IMR-90 (cell line): ENCODE results near the gene MAB21L1. TPM values are rescaled to one million over a fixed set of nuclear protein-coding genes. Genes with fewer than 3 reads are reported as not detected.

Experiments
- ATAC-seq: fragments of 200-7000 bp; cut with Tn5 transposase; 2 replicates; pipeline ENCODE4 v1.9.1; 2020; ENCODE audit warnings: low read depth, mild to moderate bottlenecking, moderate library complexity
- BruUV-seq: library from RNA; stranded (reverse); fragments of 400-500 nt; replicated peaks from 2 replicates; lab custom pipeline; 2021; lab: Mats Ljungman, UMichigan
- CTCF ChIA-PET: fragments of 300-600 bp; formaldehyde crosslinking; extraction: SDS; loops from one replicate; lab custom pipeline; 2021; ENCODE audit warnings: antibody characterized with exemption; lab: Yijun Ruan, JAX
- POLR2A ChIA-PET: fragments of 300-600 bp; sonication (Branson Sonifier 250); formaldehyde crosslinking; loops from one replicate; lab custom pipeline; 2022; ENCODE audit warnings: antibody characterized with exemption; ENCODE audit not compliant: unreplicated experiment; lab: Charles Lee
- DNase-seq: peaks from one replicate; pipeline ENCODE4 v3.0.0; 2013
- H2AFZ ChIP-seq: replicated peaks from 2 replicates; pipeline ENCODE3; 2013; ENCODE audit warnings: low read length, mild to moderate bottlenecking; ENCODE audit not compliant: poor library complexity
- H2AK5ac ChIP-seq: 2 replicates; pipeline ENCODE4 v1.6.1; 2013; ENCODE audit warnings: low read depth, low read length, inconsistent platforms
- H2AK9ac ChIP-seq: replicated peaks from 2 replicates; pipeline ENCODE3; 2013; ENCODE audit warnings: mild to moderate bottlenecking, low read depth, low read length, moderate library complexity; ENCODE audit not compliant: poor library complexity
- H2BK120ac ChIP-seq: 2 replicates; pipeline ENCODE4 v1.6.1; 2013; ENCODE audit warnings: low read depth, low read length, inconsistent platforms
- H2BK15ac ChIP-seq: 3 replicates; pipeline ENCODE4 v1.6.1; 2013; ENCODE audit warnings: low read depth, low read length, inconsistent platforms
- H2BK20ac ChIP-seq: 2 replicates; pipeline ENCODE4 v1.6.1; 2013; ENCODE audit warnings: low read depth, mild to moderate bottlenecking, inconsistent platforms, low read length, moderate library complexity
- H2BK5ac ChIP-seq: 2 replicates; pipeline ENCODE4 v1.6.1; 2013; ENCODE audit warnings: mild to moderate bottlenecking, low read depth, low read length, inconsistent platforms; ENCODE audit not compliant: poor library complexity, severe bottlenecking
- H3K14ac ChIP-seq: replicated peaks from 2 replicates; pipeline ENCODE4 v1.6.1; 2013; ENCODE audit warnings: low read depth, low read length, inconsistent platforms
- H3K18ac ChIP-seq: 2 replicates; pipeline ENCODE4 v1.6.1; 2013; ENCODE audit warnings: low read depth, low read length, control low read depth
- H3K23ac ChIP-seq: 2 replicates; pipeline ENCODE4 v1.6.1; 2013; ENCODE audit warnings: low read depth, low read length, inconsistent platforms
- H3K27ac ChIP-seq: 2 replicates; pipeline ENCODE4 v1.5.1; 2013; ENCODE audit warnings: mild to moderate bottlenecking, control low read depth, low read length; ENCODE audit not compliant: insufficient read depth
- H3K27me3 ChIP-seq: 2 replicates; pipeline ENCODE4 v1.6.1; 2013; ENCODE audit warnings: low read length; ENCODE audit not compliant: control insufficient read depth, insufficient read depth
- H3K36me3 ChIP-seq: 2 replicates; pipeline ENCODE4 v1.6.1; 2013; ENCODE audit warnings: low read length, mixed read lengths; ENCODE audit not compliant: control insufficient read depth, insufficient read depth
- H3K4ac ChIP-seq: 2 replicates; pipeline ENCODE4 v1.6.1; 2013; ENCODE audit warnings: low read depth, low read length, inconsistent platforms
- H3K4me1 ChIP-seq: 2 replicates; pipeline ENCODE4 v1.6.1; 2013; ENCODE audit warnings: low read length, mixed read lengths; ENCODE audit not compliant: control insufficient read depth, insufficient read depth
- H3K4me2 ChIP-seq: 2 replicates; pipeline ENCODE4 v1.6.1; 2013; ENCODE audit warnings: low read depth, mild to moderate bottlenecking, control low read depth, low read length, moderate library complexity
- H3K4me3 ChIP-seq: 2 replicates; pipeline ENCODE4 v1.5.1; 2013; ENCODE audit warnings: low read depth, mild to moderate bottlenecking, control low read depth, low read length, moderate library complexity; ENCODE audit not compliant: insufficient read depth
- H3K56ac ChIP-seq: 2 replicates; pipeline ENCODE4 v1.6.1; 2013; ENCODE audit warnings: low read length, inconsistent platforms; ENCODE audit not compliant: insufficient read depth; ENCODE audit errors: extremely low read depth
- H3K79me1 ChIP-seq, 2 experiments: 2 replicates each; pipeline ENCODE4 v1.6.1; 2013; ENCODE audit warnings: low read length in 2 of 2, inconsistent platforms in 1 of 2, low read depth in 1 of 2
- H3K9ac ChIP-seq: 2 replicates; pipeline ENCODE4 v1.6.1; 2013; ENCODE audit warnings: low read depth, low read length, control low read depth
- H3K9me1 ChIP-seq: 2 replicates; pipeline ENCODE4 v1.6.1; 2013; ENCODE audit warnings: low read length, inconsistent platforms; ENCODE audit not compliant: insufficient read depth
- H3K9me3 ChIP-seq: 2 replicates; pipeline ENCODE4 v1.6.1; 2013; ENCODE audit warnings: low read length; ENCODE audit not compliant: control insufficient read depth, insufficient read depth
- H4K20me1 ChIP-seq: 2 replicates; pipeline ENCODE4 v1.6.1; 2013; ENCODE audit warnings: low read length, inconsistent platforms; ENCODE audit not compliant: insufficient read depth
- H4K5ac ChIP-seq: 2 replicates; pipeline ENCODE4 v1.6.1; 2013; ENCODE audit warnings: mild to moderate bottlenecking, low read depth, low read length, control low read depth
- H4K8ac ChIP-seq, 2 experiments: 2 replicates each; pipeline ENCODE4 v1.6.1; 2013; ENCODE audit warnings: low read depth in 2 of 2, low read length in 2 of 2, control low read depth in 1 of 2, inconsistent platforms in 1 of 2
- H4K91ac ChIP-seq: 2 replicates; pipeline ENCODE4 v1.6.1; 2013; ENCODE audit warnings: low read depth, low read length, inconsistent platforms; ENCODE audit not compliant: insufficient read depth
- BHLHE40 ChIP-seq: fragments of 150-350 bp; IDR thresholded peaks from 2 replicates; pipeline ENCODE4 v1.6.1; 2016; ENCODE audit warnings: mild to moderate bottlenecking, low read depth, low read length
- FOS ChIP-seq: fragments of 150-350 bp; IDR thresholded peaks from 2 replicates; pipeline ENCODE4 v1.6.1; 2016; ENCODE audit warnings: low read depth, low read length
- MAZ ChIP-seq: IDR thresholded peaks from 2 replicates; pipeline ENCODE4 v1.6.1; 2012; ENCODE audit warnings: low read depth, mild to moderate bottlenecking, low read length, improper control_type of control experiment, moderate library complexity, borderline replicate concordance
- MXI1 ChIP-seq: IDR thresholded peaks from 2 replicates; pipeline ENCODE4 v1.6.1; 2012; ENCODE audit warnings: low read depth, mild to moderate bottlenecking, low read length, moderate library complexity, borderline replicate concordance
- NFE2L2 ChIP-seq: fragments of 150-350 bp; IDR thresholded peaks from 2 replicates; pipeline ENCODE4 v1.6.1; 2016; ENCODE audit warnings: low read depth, mild to moderate bottlenecking, low read length
- SMC3 ChIP-seq: fragments of 150-350 bp; IDR thresholded peaks from 2 replicates; pipeline ENCODE4 v1.6.1; 2016; ENCODE audit warnings: low read depth, mild to moderate bottlenecking, antibody characterized with exemption, low read length, moderate library complexity
- WGBS, 2 experiments: methylation state at CpG; one replicate each; pipeline versions ENCODE4 v1.1.5 to v1.1.7; 2013; ENCODE audit warnings: missing lambda C conversion rate in 2 of 2; ENCODE audit not compliant: insufficient read length in 1 of 2; ENCODE audit errors: extremely low coverage in 2 of 2; 5-methylcytosine and 5-hydroxymethylcytosine counted together
- dilution Hi-C: fragments of 300-500 bp; cut with HindIII; formaldehyde crosslinking; loops from one replicate; pipeline ENCODE4 v1.14.3; 2018; ENCODE audit warnings: low sequenced_read_pairs; ENCODE audit not compliant: unreplicated experiment
- in situ Hi-C: fragments of 300-500 bp; cut with MboI; formaldehyde crosslinking; loops from 3 replicates; pipeline ENCODE4 v1.14.3; 2019; ENCODE audit warnings: low sequenced_read_pairs, inconsistent platforms, mixed read lengths
- intact Hi-C: fragments of 100-400 bp; cut with micrococcal nuclease; formaldehyde crosslinking; loops from 2 replicates; pipeline ENCODE4 v1.10.0; 2022
- polyA plus RNA-seq, 3 experiments: library from polyadenylated mRNA; depleted of rRNA; stranded (reverse); fragments of >200 nt; gene quantifications; 2 replicates each; pipeline ENCODE4 v1.2.3, GENCODE V29; 2012; ENCODE audit warnings: low replicate concordance in 1 of 3
- total RNA-seq: library from RNA; depleted of rRNA; stranded (reverse); fragments of >200 nt; gene quantifications from 2 replicates; pipeline ENCODE4 v1.2.3, GENCODE V29; 2012
- TF ChIP-seq, protein P1 (sequence below): conservative IDR thresholded peaks from 2 replicates; pipeline ENCODE4 v1.5.1; 2012; ENCODE audit warnings: mild to moderate bottlenecking, low read depth, low read length, improper control_type of control experiment

The MAB21L1 gene
- total and polyA plus RNA-seq, 2 of the 4 experiments (the other 2 are of a cell fraction) = 0.53 to 0.72 TPM

- Histone ChIP-seq H2AK5ac (no peak overlapping the region), H3K36me3 (no peaks in the 10 kb centered on the region), H3K4me1 (no peaks in the 10 kb centered on the region), H3K9ac (no peak overlapping the region), H3K79me1 (no peaks in the 10 kb centered on the region), H2BK120ac (no peak overlapping the region), H3K9me1 (no peaks in the 10 kb centered on the region), H3K23ac (no peak overlapping the region), H2AFZ (no peak overlapping the region), H3K4me3 (no peak overlapping the region), H4K20me1 (no peaks in the 10 kb centered on the region), H3K27me3 (peaks cover 16% of the 10 kb centered on the region), H3K18ac (no peak overlapping the region), H3K27ac (no peak overlapping the region), H3K4ac (no peak overlapping the region), H2BK20ac (no peak overlapping the region), H3K4me2 (no peak overlapping the region), H2AK9ac (no peak overlapping the region), H2BK15ac (no peak overlapping the region), H3K14ac (no peak overlapping the region), H2BK5ac (no peak overlapping the region), H4K8ac (no peak overlapping the region), H3K9me3 (no peaks in the 10 kb centered on the region), H4K91ac (no peak overlapping the region), H3K56ac (no peak overlapping the region), H4K5ac (no peak overlapping the region)
- in situ Hi-C loops = no loop called here
- dilution Hi-C loops = no loop called here
- intact Hi-C loops = no loop called here
- CTCF ChIA-PET = no interaction called here
- TF ChIP-seq FOS (no peak), BHLHE40 (no peak), MAZ (no peak), NFE2L2 (no peak), SMC3 (no peak), MXI1 (no peak)
- TF ChIP-seq, protein P1, sequence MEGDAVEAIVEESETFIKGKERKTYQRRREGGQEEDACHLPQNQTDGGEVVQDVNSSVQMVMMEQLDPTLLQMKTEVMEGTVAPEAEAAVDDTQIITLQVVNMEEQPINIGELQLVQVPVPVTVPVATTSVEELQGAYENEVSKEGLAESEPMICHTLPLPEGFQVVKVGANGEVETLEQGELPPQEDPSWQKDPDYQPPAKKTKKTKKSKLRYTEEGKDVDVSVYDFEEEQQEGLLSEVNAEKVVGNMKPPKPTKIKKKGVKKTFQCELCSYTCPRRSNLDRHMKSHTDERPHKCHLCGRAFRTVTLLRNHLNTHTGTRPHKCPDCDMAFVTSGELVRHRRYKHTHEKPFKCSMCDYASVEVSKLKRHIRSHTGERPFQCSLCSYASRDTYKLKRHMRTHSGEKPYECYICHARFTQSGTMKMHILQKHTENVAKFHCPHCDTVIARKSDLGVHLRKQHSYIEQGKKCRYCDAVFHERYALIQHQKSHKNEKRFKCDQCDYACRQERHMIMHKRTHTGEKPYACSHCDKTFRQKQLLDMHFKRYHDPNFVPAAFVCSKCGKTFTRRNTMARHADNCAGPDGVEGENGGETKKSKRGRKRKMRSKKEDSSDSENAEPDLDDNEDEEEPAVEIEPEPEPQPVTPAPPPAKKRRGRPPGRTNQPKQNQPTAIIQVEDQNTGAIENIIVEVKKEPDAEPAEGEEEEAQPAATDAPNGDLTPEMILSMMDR = no peak
- no CpG with 5 or more reads among the region's 1 CpG for WGBS, 2 experiments
- POLR2A ChIA-PET = no interaction called here
- no peak for DNase-seq
- no TSS peak for BruUV-seq
- no peak for ATAC-seq
These were observed 6.0 kb upstream of the MAB21L1 start for GRCh38 chr13:35482527-35482926.
